HG02973 (cell line): ENCODE data around the gene ZNF534.
"Not testable (repeated sequence)": the region's sequence is repeated elsewhere in the genome, so short reads cannot be mapped to it uniquely, and the experiment has no call there.

Source experiments
- ATAC-seq: cut with Tn5 transposase; IDR thresholded peaks from one replicate; pipeline ENCODE4 v1.9.1; 2021; ENCODE audit warnings: moderate library complexity; ENCODE audit not compliant: unreplicated experiment

The ZNF534 gene

DNA sequence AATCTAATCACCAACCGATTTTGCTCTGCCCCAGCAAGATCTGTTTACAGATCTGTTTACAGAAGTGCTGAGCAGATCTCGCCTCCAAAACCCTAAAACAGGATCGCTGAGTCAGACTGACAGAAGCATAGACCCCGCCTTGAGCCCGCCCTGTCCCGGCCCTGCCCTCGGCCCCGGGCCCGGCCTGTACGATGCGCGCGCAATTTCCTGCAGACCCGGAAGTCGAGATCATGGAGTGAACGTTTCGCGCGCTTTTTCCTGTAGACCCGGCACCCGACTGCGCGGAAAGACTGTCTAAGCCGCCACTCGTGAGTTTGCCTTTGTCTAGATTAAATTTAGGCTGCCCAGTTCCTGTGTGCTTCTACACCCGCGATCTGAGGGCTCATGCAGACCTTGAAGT, at the start of gene ZNF534:
Gene ZNF534 (plus strand): TSS at position 212 of the 400 bp plus-strand sequence. CDS start 2,327 bp downstream, outside the sequence.
- ATAC-seq = no peak

GRCh38 chr19:52391135-52391534, 37.8 kb upstream of the ZNF534 start:
- ATAC-seq = no peak

GRCh38 chr19:52397310-52398080, 31.5 kb upstream of the ZNF534 start, which contains the start of gene ZNF528:
ZNF528 (plus strand) TSS chr19:52397849; CDS start chr19:52402014, 4,165 bp downstream.
- no peak for ATAC-seq

- ATAC-seq = no peak
Measured at GRCh38 chr19:52398081-52398441, 30.9 kb upstream of the ZNF534 start.

- no peak for ATAC-seq
Measured at GRCh38 chr19:52410276-52410675, 18.7 kb upstream of the ZNF534 start.

DNA sequence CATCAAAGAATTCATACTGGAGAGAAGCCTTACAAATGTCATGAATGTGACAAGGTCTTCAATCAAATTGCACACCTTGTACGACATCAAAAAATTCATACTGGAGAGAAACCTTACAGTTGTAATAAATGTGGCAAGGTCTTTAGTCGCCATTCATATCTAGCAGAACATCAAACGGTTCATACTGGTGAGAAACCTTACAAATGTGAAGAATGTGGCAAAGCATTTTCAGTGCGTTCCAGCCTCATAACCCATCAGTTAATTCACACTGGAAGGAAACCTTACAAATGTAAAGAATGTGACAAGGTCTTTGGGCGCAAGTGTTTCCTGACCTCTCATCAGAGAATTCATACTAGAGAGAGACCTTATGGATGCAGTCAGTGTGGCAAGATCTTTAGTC, 13.2 kb upstream of the ZNF534 start:
- ATAC-seq = no peak

DNA sequence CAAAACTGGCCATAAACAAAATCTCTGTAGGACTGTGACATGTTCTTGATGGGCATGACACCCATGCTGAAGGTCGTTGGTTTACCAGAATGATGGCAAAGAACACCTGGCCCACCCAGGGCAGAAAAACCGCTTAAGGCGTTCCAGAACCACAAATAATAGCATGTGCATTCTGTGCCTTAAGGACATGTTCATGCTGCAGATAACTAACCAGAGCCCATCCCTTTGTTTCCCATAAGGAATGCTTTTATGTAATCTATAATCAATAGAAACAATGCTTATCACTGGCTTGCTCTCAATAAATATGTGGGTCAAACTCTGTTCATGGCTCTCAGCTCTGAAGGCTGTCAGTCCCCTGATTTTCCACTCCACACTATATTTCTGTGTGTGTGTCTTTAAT, 13.2 kb downstream of the ZNF534 start:
- ATAC-seq = no peak

- no peak for ATAC-seq
Measured at GRCh38 chr19:52444506-52444905, 15.6 kb downstream of the ZNF534 start.

DNA sequence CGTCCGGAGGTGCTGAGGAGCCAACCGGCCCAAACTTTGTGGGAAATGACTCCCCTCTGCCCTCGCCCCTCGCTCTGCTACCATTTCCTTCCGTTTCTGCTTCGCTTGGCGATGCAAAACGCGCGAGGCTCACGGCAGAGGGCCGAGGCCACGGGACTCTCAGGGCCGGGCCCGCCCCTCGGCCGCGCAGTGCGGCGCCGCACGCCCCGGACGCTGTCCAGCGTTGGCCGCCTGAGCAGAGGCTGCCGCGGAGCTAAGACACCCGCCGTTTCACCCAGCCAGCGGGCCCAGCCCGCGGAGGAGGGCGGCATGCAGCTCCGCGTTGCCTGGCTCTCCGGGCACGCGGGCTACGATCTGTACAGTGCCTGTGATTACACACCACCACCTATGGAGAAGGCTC, 22.3 kb downstream of the ZNF534 start:
- no peak for ATAC-seq

DNA sequence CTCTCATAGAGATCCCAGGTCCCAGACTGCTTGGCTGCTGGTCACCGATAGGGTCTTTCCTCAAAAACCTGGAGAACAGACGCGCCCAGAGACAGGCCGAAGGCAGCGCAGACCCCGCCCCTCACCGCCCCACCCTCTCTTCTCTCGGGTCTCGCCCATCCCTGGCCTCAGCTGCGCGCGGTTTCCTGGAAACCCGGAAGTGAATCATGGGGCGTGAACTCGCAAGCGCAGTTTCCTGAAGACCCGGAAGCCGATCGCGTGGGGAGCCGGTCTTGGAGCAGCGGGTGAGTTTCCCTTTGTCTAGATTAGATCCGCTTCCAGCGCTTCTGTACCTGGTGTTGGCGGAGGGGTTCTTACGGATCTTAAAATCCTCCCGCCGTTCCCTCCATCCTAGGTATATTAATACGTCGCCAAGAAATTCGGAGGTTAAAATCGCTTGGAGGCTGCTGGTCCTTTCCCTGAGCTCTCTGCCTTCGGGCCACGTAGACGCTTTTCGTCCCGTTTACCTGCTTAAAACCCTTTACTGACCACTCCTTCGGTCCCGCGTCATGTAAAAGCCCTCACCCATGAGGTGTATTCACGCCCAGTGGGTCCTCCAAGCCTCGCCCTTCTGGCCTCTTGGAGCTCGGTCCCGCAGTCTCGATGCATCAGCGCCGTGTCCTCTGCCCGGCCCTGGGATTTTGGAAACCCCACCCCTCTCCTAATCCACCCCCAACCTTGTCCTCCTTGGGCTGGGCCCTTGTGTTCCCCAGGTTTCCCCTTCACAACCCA, 24.6 kb downstream of the ZNF534 start, which contains the start of gene ZNF578:
Gene ZNF578 (plus strand): TSS at position 230 of the 771 bp plus-strand sequence. CDS start 48,293 bp downstream, outside the sequence.
- ATAC-seq = no peak

DNA sequence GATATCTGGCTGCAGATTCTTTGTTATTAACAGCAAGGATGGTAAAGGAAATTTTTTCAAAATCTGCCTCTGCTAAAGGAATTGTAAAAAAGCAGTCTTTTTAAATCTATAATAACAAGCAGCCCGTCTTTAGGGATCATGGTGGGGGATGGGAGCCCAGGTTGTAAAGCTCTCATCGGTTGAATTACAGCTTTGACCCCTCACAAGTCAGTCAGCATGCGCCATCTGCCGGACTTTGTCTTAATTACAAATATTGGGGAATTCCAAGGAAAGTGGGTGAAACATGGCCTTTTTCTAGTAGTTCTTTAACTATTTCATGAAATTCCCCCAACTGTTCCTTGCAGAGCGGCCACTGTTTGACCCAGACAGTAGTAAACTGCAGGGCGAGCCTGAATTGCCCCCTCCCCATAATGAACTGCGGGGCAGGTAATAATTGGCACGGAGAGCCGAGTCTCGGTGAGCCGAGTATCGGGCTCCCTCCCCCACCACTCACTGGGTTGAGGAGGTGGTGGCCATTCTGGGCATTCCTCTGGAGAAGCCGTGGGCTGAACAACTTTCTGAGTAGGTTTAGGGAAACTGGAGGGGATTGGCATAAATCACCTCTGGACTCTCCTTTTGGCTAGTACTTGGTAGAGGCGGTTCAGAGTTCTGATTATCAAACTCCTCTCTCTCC, 36.0 kb downstream of the ZNF534 start:
- no peak for ATAC-seq

GRCh38 chr19:52473655-52474350, 44.9 kb downstream of the ZNF534 start:
- no peak for ATAC-seq

GRCh38 chr19:52474351-52475127, 45.6 kb downstream of the ZNF534 start:
- ATAC-seq = no peak

DNA sequence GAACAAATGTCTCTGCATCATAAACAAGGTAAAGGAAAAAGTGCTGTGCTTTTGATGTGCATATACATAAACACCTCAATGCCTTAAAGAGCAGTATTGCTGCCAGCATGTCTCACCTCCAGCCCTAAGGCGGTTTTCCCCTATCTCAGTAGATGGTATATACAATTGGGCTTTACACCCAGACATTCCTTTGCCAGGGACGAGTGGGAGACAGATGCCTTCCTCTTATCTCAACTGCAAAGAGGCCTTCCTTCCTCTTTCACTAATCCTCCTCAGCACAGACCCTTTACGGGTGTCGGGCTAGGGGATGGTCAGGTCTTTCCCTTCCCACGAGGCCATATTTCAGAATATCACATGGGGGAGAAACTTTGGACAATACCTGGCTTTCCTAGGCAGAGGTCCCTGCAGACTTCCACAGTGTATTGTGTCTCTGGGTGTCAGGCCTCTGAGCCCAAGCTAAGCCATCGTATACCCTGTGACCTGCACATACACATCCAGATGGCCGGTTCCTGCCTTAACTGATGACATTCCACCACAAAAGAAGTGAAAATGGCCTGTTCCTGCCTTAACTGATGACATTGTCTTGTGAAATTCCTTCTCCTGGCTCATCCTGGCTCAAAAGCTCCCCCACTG, 55.3 kb downstream of the ZNF534 start:
- ATAC-seq = not testable (repeated sequence)

GRCh38 chr19:52485064-52485463, 56.1 kb downstream of the ZNF534 start:
- ATAC-seq = not testable (repeated sequence)

DNA sequence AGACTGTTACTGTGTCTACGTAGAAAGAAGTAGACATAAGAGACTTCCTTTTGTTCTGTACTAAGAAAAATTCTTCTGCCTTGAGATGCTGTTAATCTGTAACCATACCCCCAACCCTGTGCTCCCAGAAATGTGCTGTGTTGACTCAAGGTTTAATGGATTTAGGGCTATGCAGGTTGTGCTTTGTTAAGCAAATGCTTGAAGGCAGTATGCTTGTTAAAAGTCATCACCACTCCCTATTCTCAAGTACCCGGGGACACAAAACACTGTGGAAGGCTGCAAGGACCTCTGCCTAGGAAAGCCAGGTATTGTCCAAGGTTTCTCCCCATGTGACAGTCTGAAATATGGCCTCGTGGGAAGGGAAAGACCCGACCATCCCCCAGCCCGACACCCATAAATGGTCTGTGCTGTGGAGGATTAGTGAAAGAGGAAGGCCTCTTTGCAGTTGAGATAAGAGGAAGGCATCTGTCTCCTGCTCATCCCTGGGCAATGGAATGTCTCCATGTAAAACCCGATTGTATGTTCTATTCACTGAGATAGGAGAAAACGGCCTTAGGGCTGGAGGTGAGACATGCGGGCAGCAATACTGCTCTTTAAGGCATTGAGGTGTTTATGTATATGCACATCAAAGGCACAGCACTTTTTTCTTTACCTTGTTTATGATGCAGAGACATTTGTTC, 56.8 kb downstream of the ZNF534 start:
- not testable (repeated sequence) for ATAC-seq

- ATAC-seq = no peak
Measured at GRCh38 chr19:52492201-52492993, 63.4 kb downstream of the ZNF534 start.

GRCh38 chr19:52492994-52493470, 64.1 kb downstream of the ZNF534 start:
- ATAC-seq = no peak
